IPS-NIHi11 (cell line): Measurements from ENCODE around the gene CLTRN.
A peak's percentile ranks its signal among the peaks of the same experiment; 100 is the strongest.
"Not testable (repeated sequence)": the region's sequence is repeated elsewhere in the genome, so short reads cannot be mapped to it uniquely, and the experiment has no call there.

Experiments
- DNase-seq: peaks from one replicate; pipeline ENCODE4 v3.0.0; 2012; ENCODE audit warnings: mixed read lengths, low spot score

The CLTRN gene

GRCh38 chrX:15647510-15647909 lies 17.1 kb downstream of the CLTRN start:
- not testable (repeated sequence) for DNase-seq

- DNase-seq: no peak
These were observed 18.1 kb downstream of the CLTRN start for GRCh38 chrX:15646543-15646942.

GRCh38 chrX:15646031-15646430 lies 18.6 kb downstream of the CLTRN start:
- no peak for DNase-seq

- no peak for DNase-seq
These were observed 19.3 kb downstream of the CLTRN start for GRCh38 chrX:15645266-15645665.

- no peak for DNase-seq
These were observed 20.1 kb downstream of the CLTRN start for GRCh38 chrX:15644560-15644872.

GRCh38 chrX:15643786-15644559 lies 20.6 kb downstream of the CLTRN start:
- no peak for DNase-seq

- DNase-seq: no peak
These were observed 33.0 kb downstream of the CLTRN start for GRCh38 chrX:15631637-15632036.

GRCh38 chrX:15623054-15623453 lies 41.6 kb downstream of the CLTRN start:
- no peak for DNase-seq

GRCh38 chrX:15619053-15619755 lies 45.4 kb downstream of the CLTRN start:
- DNase-seq: peak; percentile 9

GRCh38 chrX:15617111-15617510 lies 47.5 kb downstream of the CLTRN start:
- no peak for DNase-seq

GRCh38 chrX:15616531-15616930 lies 48.1 kb downstream of the CLTRN start:
- DNase-seq: no peak

- no peak for DNase-seq
These were observed 57.5 kb downstream of the CLTRN start for GRCh38 chrX:15607067-15607466.

GRCh38 chrX:15606136-15606535 lies 58.5 kb downstream of the CLTRN start:
- DNase-seq: no peak

- no peak for DNase-seq
These were observed 59.4 kb downstream of the CLTRN start for GRCh38 chrX:15605226-15605625.

GRCh38 chrX:15602761-15603160 lies 61.8 kb downstream of the CLTRN start:
- no peak for DNase-seq

- DNase-seq: no peak
These were observed 62.7 kb downstream of the CLTRN start for GRCh38 chrX:15601932-15602331.

GRCh38 chrX:15600745-15601144 lies 63.9 kb downstream of the CLTRN start, which contains the start of gene ACE2:
ACE2 (minus strand) TSS chrX:15600960; CDS start chrX:15600911, 49 bp downstream.
- no peak for DNase-seq

- no peak for DNase-seq
These were observed 64.6 kb downstream of the CLTRN start for GRCh38 chrX:15600049-15600448.

GRCh38 chrX:15599461-15599860 lies 65.1 kb downstream of the CLTRN start:
- no peak for DNase-seq

- no peak for DNase-seq
These were observed 66.6 kb downstream of the CLTRN start for GRCh38 chrX:15598026-15598425.

GRCh38 chrX:15594371-15594770 lies 70.2 kb downstream of the CLTRN start:
- peak; percentile 7 for DNase-seq

GRCh38 chrX:15579778-15580747 lies 84.5 kb downstream of the CLTRN start:
- no peak for DNase-seq
